Mesendoderm (in vitro differentiated cells): ENCODE results near the gene C11orf21.

Source experiments
- DNase-seq: peaks from one replicate; pipeline ENCODE4 v3.0.0; 2013
- H2AK5ac ChIP-seq: 2 replicates; pipeline ENCODE4 v1.6.1; 2013; ENCODE audit warnings: low read length, inconsistent platforms
- H2BK120ac ChIP-seq: 2 replicates; pipeline ENCODE4 v1.6.1; 2013; ENCODE audit warnings: low read depth, mild to moderate bottlenecking, low read length, moderate library complexity, mixed read lengths
- H2BK15ac ChIP-seq: replicated peaks from 2 replicates; pipeline ENCODE4 v1.6.1; 2013; ENCODE audit warnings: low read depth, mild to moderate bottlenecking, moderate library complexity
- H2BK5ac ChIP-seq: 2 replicates; pipeline ENCODE4 v1.6.1; 2013; ENCODE audit warnings: low read length, inconsistent platforms
- H3K18ac ChIP-seq: 2 replicates; pipeline ENCODE4 v1.6.1; 2013; ENCODE audit warnings: mild to moderate bottlenecking, low read length, mixed read lengths
- H3K23ac ChIP-seq: one replicate; pipeline ENCODE4 v1.6.1; 2013; ENCODE audit warnings: low read length
- H3K27ac ChIP-seq: 2 replicates; pipeline ENCODE4 v1.5.1; 2013; ENCODE audit warnings: low read depth, mild to moderate bottlenecking, inconsistent platforms, low read length, moderate library complexity
- H3K27me3 ChIP-seq: 2 replicates; pipeline ENCODE4 v1.6.1; 2013; ENCODE audit warnings: low read length, control low read depth, mild to moderate bottlenecking, inconsistent platforms; ENCODE audit not compliant: insufficient read depth, poor library complexity
- H3K36me3 ChIP-seq: 2 replicates; pipeline ENCODE4 v1.6.1; 2013; ENCODE audit warnings: low read length, inconsistent platforms; ENCODE audit not compliant: control insufficient read depth, insufficient read depth
- H3K4ac ChIP-seq: one replicate; pipeline ENCODE4 v1.6.1; 2013; ENCODE audit warnings: low read depth, mild to moderate bottlenecking, low read length, moderate library complexity
- H3K4me1 ChIP-seq: 2 replicates; pipeline ENCODE4 v1.6.1; 2013; ENCODE audit warnings: low read depth, low read length, inconsistent platforms; ENCODE audit not compliant: control insufficient read depth
- H3K4me2 ChIP-seq: 2 replicates; pipeline ENCODE4 v1.6.1; 2013; ENCODE audit warnings: low read length
- H3K4me3 ChIP-seq: 2 replicates; pipeline ENCODE4 v1.5.1; 2013; ENCODE audit warnings: mild to moderate bottlenecking, low read length
- H3K56ac ChIP-seq: one replicate; pipeline ENCODE4 v1.6.1; 2013; ENCODE audit warnings: low read length
- H3K79me1 ChIP-seq: 2 replicates; pipeline ENCODE4 v1.6.1; 2013; ENCODE audit warnings: low read length, inconsistent platforms
- H3K79me2 ChIP-seq: 2 replicates; pipeline ENCODE4 v1.6.1; 2013; ENCODE audit warnings: mild to moderate bottlenecking, low read length; ENCODE audit not compliant: control insufficient read depth, insufficient read depth
- H3K9ac ChIP-seq: 2 replicates; pipeline ENCODE4 v1.6.1; 2013; ENCODE audit warnings: low read length, inconsistent platforms
- H4K5ac ChIP-seq: one replicate; pipeline ENCODE4 v1.6.1; 2013; ENCODE audit warnings: low read length
- H4K8ac ChIP-seq: one replicate; pipeline ENCODE4 v1.6.1; 2013; ENCODE audit warnings: low read depth, mild to moderate bottlenecking, control low read depth, low read length, moderate library complexity
- WGBS: extraction: QIAGEN DNeasy Blood & Tissue Kit; methylation state at CpG from one replicate; pipeline ENCODE4 v1.1.7; 2013; ENCODE audit warnings: low lambda C conversion rate, missing lambda C conversion rate; ENCODE audit not compliant: insufficient coverage; ENCODE audit errors: extremely low coverage; 5-methylcytosine and 5-hydroxymethylcytosine counted together

The C11orf21 gene

DNA sequence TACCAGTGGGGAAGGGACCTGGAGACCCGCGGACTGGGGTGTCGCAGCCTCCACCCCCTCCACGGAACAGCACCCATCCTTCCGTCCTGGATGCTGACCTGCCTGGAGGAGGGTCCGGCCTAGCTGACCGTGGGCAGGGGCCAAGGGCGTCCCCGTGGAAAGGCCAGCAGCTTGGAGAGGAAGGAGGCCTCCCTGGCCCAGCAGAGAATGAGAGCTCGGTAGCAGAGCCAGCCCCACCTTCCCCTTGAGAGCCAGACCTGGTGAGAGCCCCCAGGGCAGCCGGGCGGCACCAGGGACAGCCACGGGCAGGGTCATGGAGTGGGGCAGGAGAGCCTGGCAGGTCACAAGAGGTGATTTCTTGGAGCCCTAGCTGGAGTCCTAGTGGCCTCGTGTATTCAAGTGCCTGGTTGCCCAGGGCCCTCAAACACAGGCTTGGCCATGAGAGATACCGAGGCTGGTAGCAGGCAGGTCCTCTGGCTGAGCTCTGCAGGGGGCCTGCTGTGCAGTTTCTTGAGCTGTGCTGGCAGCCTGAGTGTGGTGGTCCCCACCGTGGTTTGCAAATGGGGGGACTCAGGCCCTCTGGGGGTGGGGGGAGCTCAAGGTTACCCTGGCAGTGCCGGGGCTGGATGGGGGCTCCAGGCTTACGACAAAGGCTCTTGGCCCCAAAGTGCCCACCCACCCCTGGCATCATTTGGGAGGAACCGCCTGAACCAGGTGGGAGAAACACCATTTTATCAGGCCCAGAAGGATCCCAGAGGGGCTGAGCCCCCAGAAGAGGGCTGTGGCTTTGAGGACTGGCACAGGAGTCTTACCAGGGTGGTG lies 7.7 kb upstream of the C11orf21 start:
- Histone ChIP-seq H3K4ac (no peak overlapping the region), H3K18ac (no peak overlapping the region), H3K56ac (no peak overlapping the region), H3K27ac (no peak overlapping the region), H2BK5ac (no peak overlapping the region), H3K36me3 (no peaks in the 10 kb centered on the region), H3K4me3 (no peak overlapping the region), H2BK120ac (no peak overlapping the region), H3K79me1 (no peaks in the 10 kb centered on the region), H3K9ac (no peak overlapping the region), H3K4me2 (no peak overlapping the region), H4K5ac (no peak overlapping the region), H3K23ac (no peak overlapping the region), H3K27me3 (no peaks in the 10 kb centered on the region), H3K79me2 (no peaks in the 10 kb centered on the region), H4K8ac (no peak overlapping the region), H2AK5ac (no peak overlapping the region), H3K4me1 (no peaks in the 10 kb centered on the region), H2BK15ac (no peak overlapping the region)
- no CpG with 5 or more reads among the region's 19 CpGs for WGBS
- no peak for DNase-seq

DNA sequence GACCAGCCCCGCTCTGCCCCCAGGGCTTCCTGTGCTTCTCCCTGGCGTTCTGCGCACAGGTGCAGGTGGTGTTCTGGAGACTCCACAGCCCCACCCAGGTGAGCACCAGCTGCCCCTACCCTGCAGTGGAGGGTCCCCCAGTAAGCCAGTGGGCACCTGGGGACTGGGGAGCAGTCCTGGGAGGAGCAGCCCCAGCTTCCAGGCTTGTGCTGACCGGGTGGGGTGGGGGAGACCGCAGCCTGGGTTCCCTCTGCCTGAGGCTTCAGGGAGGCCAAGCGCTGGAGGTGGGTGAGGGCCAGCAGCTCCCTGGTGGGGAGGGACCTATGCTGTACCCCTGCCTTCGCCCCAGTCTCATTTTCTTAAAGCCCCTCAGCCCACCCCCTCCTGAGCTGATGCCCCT lies 7.0 kb upstream of the C11orf21 start:
- H2AK5ac ChIP-seq: no peak overlapping the region
- DNase-seq: no peak
- H2BK15ac ChIP-seq: no peak overlapping the region
- H3K56ac ChIP-seq: no peak overlapping the region
- no peak overlapping the region for H4K5ac ChIP-seq
- H4K8ac ChIP-seq: no peak overlapping the region
- H3K4ac ChIP-seq: no peak overlapping the region
- H3K4me1 ChIP-seq: no peaks in the 10 kb centered on the region
- no peak overlapping the region for H2BK5ac ChIP-seq
- no peaks in the 10 kb centered on the region for H3K79me2 ChIP-seq
- H3K79me1 ChIP-seq: no peaks in the 10 kb centered on the region
- H3K4me2 ChIP-seq: no peak overlapping the region
- no peaks in the 10 kb centered on the region for H3K27me3 ChIP-seq
- WGBS: no CpG with 5 or more reads among the region's 7 CpGs
- H3K18ac ChIP-seq: no peak overlapping the region
- H3K9ac ChIP-seq: no peak overlapping the region
- no peak overlapping the region for H3K27ac ChIP-seq
- no peak overlapping the region for H3K4me3 ChIP-seq
- no peaks in the 10 kb centered on the region for H3K36me3 ChIP-seq
- H3K23ac ChIP-seq: no peak overlapping the region
- no peak overlapping the region for H2BK120ac ChIP-seq

DNA sequence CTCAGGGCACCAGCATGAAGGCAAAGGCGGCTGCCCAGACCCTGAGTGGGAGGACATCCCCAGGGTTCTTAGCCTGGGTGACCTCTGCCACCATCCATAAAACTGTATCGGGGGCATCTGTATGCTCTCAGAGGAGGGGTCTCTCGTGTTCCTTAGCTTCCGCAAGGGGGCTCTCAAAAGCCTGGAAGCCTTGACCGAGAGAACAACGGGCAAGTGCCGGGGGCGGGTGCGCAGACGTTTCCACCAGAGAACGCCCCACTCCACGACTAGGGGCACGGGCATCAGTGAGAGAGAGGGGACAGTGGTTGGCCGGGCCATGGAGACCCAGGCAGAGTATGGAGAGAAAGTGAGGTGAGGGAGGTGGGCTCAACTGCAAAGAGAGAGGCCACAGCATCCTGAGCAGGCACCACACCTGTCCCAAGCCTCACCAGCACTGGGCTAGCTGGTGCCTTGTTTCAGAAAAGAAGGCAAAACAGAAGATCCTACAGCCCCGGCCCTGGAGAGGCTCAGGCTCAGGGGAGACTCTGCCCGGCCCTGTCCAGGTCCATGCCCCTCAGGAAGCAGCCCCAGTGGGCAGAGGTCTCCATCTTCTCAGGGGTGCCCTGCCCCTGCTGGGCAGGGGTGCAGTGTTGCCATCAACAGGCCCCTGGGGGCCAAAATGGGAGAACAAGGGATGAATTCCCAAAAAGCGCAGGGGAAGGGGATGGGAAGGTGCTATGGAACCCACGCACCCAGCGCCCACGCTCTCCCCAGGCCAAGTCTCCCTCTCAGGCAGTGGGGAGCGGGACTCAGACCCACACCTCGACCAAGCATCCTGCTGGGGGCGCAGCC lies 6.0 kb upstream of the C11orf21 start:
- Histone ChIP-seq H3K4me3 (no peak overlapping the region), H2AK5ac (no peak overlapping the region), H3K56ac (no peak overlapping the region), H3K36me3 (no peaks in the 10 kb centered on the region), H3K23ac (no peak overlapping the region), H3K9ac (no peak overlapping the region), H3K4ac (no peak overlapping the region), H3K4me1 (no peaks in the 10 kb centered on the region), H3K79me1 (no peaks in the 10 kb centered on the region), H3K27ac (no peak overlapping the region), H2BK15ac (no peak overlapping the region), H4K5ac (no peak overlapping the region), H3K79me2 (no peaks in the 10 kb centered on the region), H3K4me2 (no peak overlapping the region), H3K27me3 (no peaks in the 10 kb centered on the region), H3K18ac (no peak overlapping the region), H2BK5ac (no peak overlapping the region), H4K8ac (no peak overlapping the region), H2BK120ac (no peak overlapping the region)
- no peak for DNase-seq
- no CpG with 5 or more reads among the region's 23 CpGs for WGBS

DNA sequence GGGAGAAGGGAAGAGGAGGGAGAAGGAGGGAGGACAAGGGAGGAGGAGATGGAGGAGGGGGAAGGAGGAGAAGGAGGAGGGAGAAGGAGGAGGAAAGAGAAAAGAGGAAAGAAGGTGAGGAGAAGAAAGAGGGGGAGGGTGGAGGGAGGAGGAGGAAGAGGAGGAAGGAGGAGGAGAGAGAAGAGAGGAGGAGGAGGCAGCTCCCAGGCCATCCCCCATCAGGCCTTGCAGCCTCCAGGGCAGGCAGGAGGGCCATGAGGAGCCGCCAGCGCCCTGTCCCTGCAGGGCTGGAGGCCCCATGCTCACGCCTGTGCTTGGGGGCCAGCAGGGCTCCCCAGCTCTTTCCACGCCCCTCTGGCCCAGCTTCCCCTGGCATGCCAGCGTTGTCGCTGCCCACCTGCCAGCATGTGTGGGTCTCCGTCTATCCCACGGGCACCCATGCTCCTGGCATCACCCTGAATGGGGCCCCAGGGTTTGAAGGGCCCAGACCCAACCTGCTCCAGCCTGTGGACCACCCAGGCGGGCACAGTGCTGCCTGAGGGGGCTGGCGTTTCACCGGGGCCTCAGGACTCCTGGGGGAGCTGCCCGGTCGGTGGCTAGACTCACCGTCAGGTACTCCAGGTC lies 5.3 kb upstream of the C11orf21 start:
- H3K4me1 ChIP-seq: no peaks in the 10 kb centered on the region
- H4K8ac ChIP-seq: no peak overlapping the region
- no peaks in the 10 kb centered on the region for H3K79me2 ChIP-seq
- H3K27me3 ChIP-seq: no peaks in the 10 kb centered on the region
- no peak overlapping the region for H4K5ac ChIP-seq
- no peaks in the 10 kb centered on the region for H3K36me3 ChIP-seq
- no peak overlapping the region for H2BK120ac ChIP-seq
- no peaks in the 10 kb centered on the region for H3K79me1 ChIP-seq
- no CpG with 5 or more reads among the region's 14 CpGs for WGBS
- no peak overlapping the region for H2BK5ac ChIP-seq
- no peak overlapping the region for H2AK5ac ChIP-seq
- no peak overlapping the region for H3K56ac ChIP-seq
- H3K18ac ChIP-seq: no peak overlapping the region
- H2BK15ac ChIP-seq: no peak overlapping the region
- H3K9ac ChIP-seq: no peak overlapping the region
- no peak overlapping the region for H3K27ac ChIP-seq
- no peak overlapping the region for H3K4me2 ChIP-seq
- no peak overlapping the region for H3K23ac ChIP-seq
- no peak for DNase-seq
- H3K4ac ChIP-seq: no peak overlapping the region
- no peak overlapping the region for H3K4me3 ChIP-seq

DNA sequence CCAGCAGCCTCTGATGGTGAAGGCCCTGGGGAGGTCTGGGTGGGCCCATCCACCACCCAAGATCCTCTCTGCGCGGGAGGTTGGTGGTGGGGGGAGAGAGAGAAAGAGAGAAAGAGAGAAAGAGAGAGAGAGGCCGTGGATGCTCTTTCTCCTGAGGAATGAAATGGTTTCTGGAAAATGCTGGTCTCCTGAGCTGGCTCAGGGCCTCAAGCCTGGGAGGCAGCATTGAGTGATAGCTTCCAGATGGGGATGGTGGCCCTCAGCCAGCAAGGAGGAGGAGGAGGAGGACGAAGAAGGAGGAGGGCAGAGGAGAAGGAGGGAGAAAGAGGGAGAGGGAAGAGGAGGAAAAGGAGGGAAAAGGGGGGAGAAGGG lies 4.7 kb upstream of the C11orf21 start:
- no peak overlapping the region for H3K27ac ChIP-seq

More for the DNA sequence above, 4.7 kb upstream of the C11orf21 start:
- Histone ChIP-seq H3K79me2 (no peaks in the 10 kb centered on the region), H4K8ac (no peak overlapping the region), H3K56ac (peak overlapping the region; percentile 15), H3K4me1 (no peaks in the 10 kb centered on the region), H2BK120ac (no peak overlapping the region), H4K5ac (no peak overlapping the region), H3K9ac (no peak overlapping the region), H3K18ac (no peak overlapping the region), H3K36me3 (no peaks in the 10 kb centered on the region), H3K27me3 (no peaks in the 10 kb centered on the region), H2BK15ac (no peak overlapping the region), H3K23ac (no peak overlapping the region), H2AK5ac (no peak overlapping the region), H3K4me2 (no peak overlapping the region), H3K79me1 (no peaks in the 10 kb centered on the region), H2BK5ac (no peak overlapping the region), H3K4ac (no peak overlapping the region), H3K4me3 (no peak overlapping the region)
- DNase-seq: no peak
- no CpG with 5 or more reads among the region's 4 CpGs for WGBS
